ENCODE results near the gene C4orf33.

The C4orf33 gene

GRCh38 chr4:129131343-129131742 is 35.4 kb downstream of the C4orf33 start:
- no peaks in the 10 kb centered on the region for H3K36me3 ChIP-seq (ENCODE audit: insufficient read depth, low read length)

GRCh38 chr4:129136433-129136832 is 40.5 kb downstream of the C4orf33 start:
- Histone ChIP-seq H3K9ac (ENCODE audit: low read length) (no peak overlapping the region), H3K9me3 (ENCODE audit: low read length) (no peaks in the 10 kb centered on the region), H3K27me3 (ENCODE audit: insufficient read depth, low read length) (no peaks in the 10 kb centered on the region), H3K4me3 (ENCODE audit: low read depth, low read length, poor library complexity, severe bottlenecking) (no peak overlapping the region), H3K27ac (ENCODE audit: low read depth, low read length, poor library complexity, severe bottlenecking) (no peak overlapping the region), H4K20me1 (ENCODE audit: insufficient read depth, low read length) (no peaks in the 10 kb centered on the region), H3K4me1 (ENCODE audit: insufficient read depth, low read length, severe bottlenecking) (no peaks in the 10 kb centered on the region), H3K79me2 (ENCODE audit: insufficient read depth, low read length) (no peaks in the 10 kb centered on the region), H3F3A (ENCODE audit: insufficient read depth, low read length) (no peaks in the 10 kb centered on the region), H3K36me3 (ENCODE audit: insufficient read depth, low read length) (no peaks in the 10 kb centered on the region), H3K9me2 (ENCODE audit: low read depth, low read length) (no peaks in the 10 kb centered on the region), H3K4me2 (ENCODE audit: low read length) (no peak overlapping the region), H2AFZ (ENCODE audit: low read length) (no peak overlapping the region)
- no peak for TF ChIP-seq EZH2 (IDR thresholded peaks at IDR 0.05; ENCODE audit: borderline replicate concordance, low read length)
- no peak for TF ChIP-seq CTCF (IDR thresholded peaks at IDR 0.05; ENCODE audit: low read length)

More at GRCh38 chr4:129131343-129131742, 35.4 kb downstream of the C4orf33 start:
- H3K4me3 ChIP-seq (ENCODE audit: low read depth, low read length, poor library complexity, severe bottlenecking), result no peak overlapping the region
- no peaks in the 10 kb centered on the region for H3K27me3 ChIP-seq (ENCODE audit: insufficient read depth, low read length)
- no peak overlapping the region for H3K9ac ChIP-seq (ENCODE audit: low read length)
- H2AFZ ChIP-seq (ENCODE audit: low read length), result no peak overlapping the region
- no peak overlapping the region for H3K4me2 ChIP-seq (ENCODE audit: low read length)
- H3K9me2 ChIP-seq (ENCODE audit: low read depth, low read length), result no peaks in the 10 kb centered on the region
- no peaks in the 10 kb centered on the region for H3K4me1 ChIP-seq (ENCODE audit: insufficient read depth, low read length, severe bottlenecking)
- no peak overlapping the region for H3K27ac ChIP-seq (ENCODE audit: low read depth, low read length, poor library complexity, severe bottlenecking)
- H3F3A ChIP-seq (ENCODE audit: insufficient read depth, low read length), result no peaks in the 10 kb centered on the region
- H4K20me1 ChIP-seq (ENCODE audit: insufficient read depth, low read length), result no peaks in the 10 kb centered on the region
- TF ChIP-seq EZH2 (IDR thresholded peaks at IDR 0.05; ENCODE audit: borderline replicate concordance, low read length) (no peak), CTCF (IDR thresholded peaks at IDR 0.05; ENCODE audit: low read length) (no peak)
- no peaks in the 10 kb centered on the region for H3K79me2 ChIP-seq (ENCODE audit: insufficient read depth, low read length)
- no peaks in the 10 kb centered on the region for H3K9me3 ChIP-seq (ENCODE audit: low read length)

- Histone ChIP-seq H3K9ac (ENCODE audit: low read length) (no peak overlapping the region), H3F3A (ENCODE audit: insufficient read depth, low read length) (no peaks in the 10 kb centered on the region), H3K4me1 (ENCODE audit: insufficient read depth, low read length, severe bottlenecking) (no peaks in the 10 kb centered on the region), H2AFZ (ENCODE audit: low read length) (no peak overlapping the region), H3K27ac (ENCODE audit: low read depth, low read length, poor library complexity, severe bottlenecking) (no peak overlapping the region), H3K4me2 (ENCODE audit: low read length) (no peak overlapping the region), H3K27me3 (ENCODE audit: insufficient read depth, low read length) (no peaks in the 10 kb centered on the region), H4K20me1 (ENCODE audit: insufficient read depth, low read length) (no peaks in the 10 kb centered on the region), H3K9me3 (ENCODE audit: low read length) (no peaks in the 10 kb centered on the region), H3K36me3 (ENCODE audit: insufficient read depth, low read length) (no peaks in the 10 kb centered on the region), H3K79me2 (ENCODE audit: insufficient read depth, low read length) (no peaks in the 10 kb centered on the region), H3K4me3 (ENCODE audit: low read depth, low read length, poor library complexity, severe bottlenecking) (no peak overlapping the region), H3K9me2 (ENCODE audit: low read depth, low read length) (no peaks in the 10 kb centered on the region)
- TF ChIP-seq CTCF (IDR thresholded peaks at IDR 0.05; ENCODE audit: low read length), result no peak
- no peak for TF ChIP-seq EZH2 (IDR thresholded peaks at IDR 0.05; ENCODE audit: borderline replicate concordance, low read length)
These were observed 43.0 kb downstream of the C4orf33 start for GRCh38 chr4:129138810-129139496.

All from OCI-LY1 (cell line).